ENCODE measurements around the gene MAML2. TPM values are rescaled to one million over a fixed set of nuclear protein-coding genes. Genes with fewer than 3 reads are reported as not detected.

MAML2 gene
- total RNA-seq, 1 experiment from 2014 or later, result 22.7 TPM

- Mint-ChIP-seq H3K4me3 (ENCODE audit: low read depth, unreplicated experiment) (no peak overlapping the region), H3K9me3 (ENCODE audit: low read depth, unreplicated experiment) (no peaks in the 10 kb centered on the region), H3K27me3 (ENCODE audit: unreplicated experiment) (no peaks in the 10 kb centered on the region), H3K36me3 (ENCODE audit: insufficient read depth, unreplicated experiment) (peaks cover 12% of the 10 kb centered on the region), H3K27ac (ENCODE audit: unreplicated experiment) (no peak overlapping the region), H3K4me1 (ENCODE audit: low read depth, unreplicated experiment) (peaks cover 39% of the 10 kb centered on the region)
- intact Hi-C loops (cut with micrococcal nuclease; ENCODE audit: unreplicated experiment), result loop anchor here (2.0 to 10.0 kb wide), 5 partner anchors 41 to 337 kb away; partner anchors contain the start of gene MAML2
- TF ChIP-seq CTCF (IDR thresholded peaks at IDR 0.05; ENCODE audit: unreplicated experiment), result no peak
- CTCF ChIA-PET, result interaction anchor here (0.6 to 1.4 kb wide), 6 partner anchors 13 to 287 kb away, joined by 3 to 8 read pairs (median 4); partner anchors contain the start of gene MAML2
- no TSS peak for BruUV-seq (replicated peaks)
- DNase-seq, result peak; percentile 38
Measured at GRCh38 chr11:96055706-96056387, 287.1 kb downstream of the MAML2 start.

- Mint-ChIP-seq H3K36me3 (ENCODE audit: insufficient read depth, unreplicated experiment) (peaks cover 15% of the 10 kb centered on the region), H3K27ac (ENCODE audit: unreplicated experiment) (no peak overlapping the region), H3K27me3 (ENCODE audit: unreplicated experiment) (no peaks in the 10 kb centered on the region), H3K9me3 (ENCODE audit: low read depth, unreplicated experiment) (no peaks in the 10 kb centered on the region), H3K4me3 (ENCODE audit: low read depth, unreplicated experiment) (no peak overlapping the region), H3K4me1 (ENCODE audit: low read depth, unreplicated experiment) (peaks cover 44% of the 10 kb centered on the region)
- DNase-seq, result no peak
- BruUV-seq (replicated peaks), result no TSS peak
- no peak for TF ChIP-seq CTCF (IDR thresholded peaks at IDR 0.05; ENCODE audit: unreplicated experiment)
- intact Hi-C loops (cut with micrococcal nuclease; ENCODE audit: unreplicated experiment), result loop anchor here (2.0 to 10.0 kb wide), 6 partner anchors 42 to 338 kb away; partner anchors contain the start of gene MAML2
- CTCF ChIA-PET, result interaction anchor here (0.6 to 1.4 kb wide), 6 partner anchors 11 to 288 kb away, joined by 3 to 5 read pairs (median 3); partner anchors contain the start of gene MAML2
Measured at GRCh38 chr11:96054870-96055705, 287.9 kb downstream of the MAML2 start.

GRCh38 chr11:96052921-96053651, 289.9 kb downstream of the MAML2 start:
- no peak for TF ChIP-seq CTCF (IDR thresholded peaks at IDR 0.05; ENCODE audit: unreplicated experiment)
- peaks cover 51% of the 10 kb centered on the region for H3K4me1 Mint-ChIP-seq (ENCODE audit: low read depth, unreplicated experiment)
- H3K4me3 Mint-ChIP-seq (ENCODE audit: low read depth, unreplicated experiment), result no peak overlapping the region
- CTCF ChIA-PET, result interaction anchor here (0.9 kb wide), 1 partner anchor 103 kb away, joined by 3 read pairs; no protein-coding TSS in a partner anchor
- no peak for DNase-seq
- H3K27ac Mint-ChIP-seq (ENCODE audit: unreplicated experiment), result peak overlapping the region; percentile 82
- H3K36me3 Mint-ChIP-seq (ENCODE audit: insufficient read depth, unreplicated experiment), result peaks cover 18% of the 10 kb centered on the region
- H3K27me3 Mint-ChIP-seq (ENCODE audit: unreplicated experiment), result no peaks in the 10 kb centered on the region
- intact Hi-C loops (cut with micrococcal nuclease; ENCODE audit: unreplicated experiment), result loop anchor here (5.0 to 10.0 kb wide), 2 partner anchors 41 to 208 kb away; no protein-coding TSS in a partner anchor
- H3K9me3 Mint-ChIP-seq (ENCODE audit: low read depth, unreplicated experiment), result no peaks in the 10 kb centered on the region
- no TSS peak for BruUV-seq (replicated peaks)

GRCh38 chr11:96051820-96052219, 291.2 kb downstream of the MAML2 start:
- H3K9me3 Mint-ChIP-seq (ENCODE audit: low read depth, unreplicated experiment), result no peaks in the 10 kb centered on the region
- no TSS peak for BruUV-seq (replicated peaks)
- no peaks in the 10 kb centered on the region for H3K27me3 Mint-ChIP-seq (ENCODE audit: unreplicated experiment)
- no peak for DNase-seq
- H3K4me1 Mint-ChIP-seq (ENCODE audit: low read depth, unreplicated experiment), result peaks cover 58% of the 10 kb centered on the region
- no peak overlapping the region for H3K27ac Mint-ChIP-seq (ENCODE audit: unreplicated experiment)
- CTCF ChIA-PET, result no interaction called here
- no peak overlapping the region for H3K4me3 Mint-ChIP-seq (ENCODE audit: low read depth, unreplicated experiment)
- intact Hi-C loops (cut with micrococcal nuclease; ENCODE audit: unreplicated experiment), result loop anchor here (5.0 to 10.0 kb wide), 2 partner anchors 40 to 207 kb away; no protein-coding TSS in a partner anchor
- no peak for TF ChIP-seq CTCF (IDR thresholded peaks at IDR 0.05; ENCODE audit: unreplicated experiment)
- H3K36me3 Mint-ChIP-seq (ENCODE audit: insufficient read depth, unreplicated experiment), result peaks cover 18% of the 10 kb centered on the region

Measured in Calu3 (cell line).